HG03460 (cell line): Measurements from ENCODE around the gene LIPE.
A peak's percentile ranks its signal among the peaks of the same experiment; 100 is the strongest.

Experiments
- ATAC-seq: cut with Tn5 transposase; IDR thresholded peaks from one replicate; pipeline ENCODE4 v1.9.1; 2021; ENCODE audit not compliant: unreplicated experiment

Gene LIPE

DNA sequence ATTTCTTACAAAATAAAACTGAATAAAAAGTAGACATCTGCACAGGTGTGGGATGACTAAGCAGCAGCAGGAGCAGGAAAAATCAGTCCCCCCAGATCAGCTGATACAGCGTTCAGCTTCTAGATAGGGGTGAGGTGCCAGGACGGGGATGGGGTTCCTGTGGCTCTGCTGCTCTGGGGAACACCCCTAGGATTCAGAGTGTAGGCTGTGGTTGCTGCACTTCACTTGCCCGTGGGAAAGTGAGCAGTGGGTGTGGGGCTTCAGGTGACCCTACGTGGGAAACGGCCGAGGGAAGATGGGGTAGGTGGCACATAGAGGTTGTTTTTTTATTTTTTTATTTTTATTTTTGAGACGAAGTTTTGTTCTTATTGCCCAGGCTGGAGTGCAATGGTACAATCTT lies 18.8 kb upstream of the LIPE start:
- no peak for ATAC-seq

DNA sequence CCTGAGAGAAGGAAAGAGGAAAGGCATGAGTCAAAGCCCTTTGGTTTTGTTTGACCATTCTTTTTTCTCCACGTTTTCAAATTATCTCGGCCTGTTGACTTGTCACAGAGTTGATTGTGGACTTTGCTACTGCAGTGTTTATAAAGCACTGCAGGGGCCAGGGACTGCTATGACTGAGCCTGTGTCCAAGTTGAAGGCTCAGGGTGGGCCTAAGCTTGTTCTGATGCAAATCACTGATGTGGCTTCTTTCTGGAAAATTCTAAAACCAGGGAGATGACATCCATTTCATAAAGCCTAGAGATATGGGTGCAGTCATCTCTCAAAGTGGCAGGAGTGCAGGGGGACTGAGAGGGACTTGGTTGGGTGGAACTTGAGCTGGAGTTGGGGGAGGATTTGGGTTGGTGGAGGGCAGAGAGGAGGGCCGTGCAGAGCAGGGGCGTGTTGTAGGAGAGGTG lies 16.8 kb upstream of the LIPE start:
- no peak for ATAC-seq

DNA sequence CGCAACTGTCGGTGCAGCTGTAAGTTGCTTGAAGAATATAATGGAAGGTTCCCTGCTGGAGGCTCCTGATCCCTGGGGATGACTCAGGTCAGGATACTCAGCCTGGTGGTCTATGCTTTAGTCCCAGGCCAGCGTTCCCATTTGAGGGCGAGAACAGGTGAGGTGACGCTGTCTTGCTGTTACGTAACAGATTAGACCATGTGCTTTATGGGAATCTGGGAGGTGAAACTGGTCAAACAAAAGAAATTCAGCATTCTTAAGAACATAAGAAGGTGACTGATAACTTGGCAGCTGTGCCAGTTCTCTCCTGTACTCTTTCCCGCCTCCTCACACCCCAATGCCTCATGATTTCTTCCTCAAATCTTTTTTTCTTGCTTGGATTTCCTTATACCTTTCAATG lies 15.6 kb upstream of the LIPE start, which contains the start of gene CXCL17:
Gene CXCL17, minus strand, starts transcription at position 114 of the 400 bp plus-strand sequence. CDS start 114 bp downstream, outside the sequence.
- no peak for ATAC-seq

DNA sequence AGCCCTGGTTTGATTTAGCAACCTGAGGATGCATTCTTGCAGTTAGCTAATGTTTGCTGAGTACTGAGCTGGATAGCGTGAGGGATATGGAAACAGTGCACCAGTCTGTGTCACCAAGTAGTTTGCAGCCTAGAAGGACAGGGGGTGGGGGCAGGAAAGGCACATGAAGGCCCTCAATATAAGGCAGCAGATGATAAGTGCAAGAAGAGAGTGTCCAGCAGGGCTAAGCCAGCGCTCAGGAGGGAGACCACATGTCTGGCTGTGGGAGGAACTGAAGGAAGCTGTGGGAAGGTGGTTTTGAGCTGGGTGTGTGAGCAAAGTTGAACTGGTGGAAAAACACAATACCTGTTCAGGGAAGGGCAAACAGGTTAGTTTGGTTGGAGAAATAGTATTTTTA lies 13.9 kb upstream of the LIPE start:
- ATAC-seq = no peak

DNA sequence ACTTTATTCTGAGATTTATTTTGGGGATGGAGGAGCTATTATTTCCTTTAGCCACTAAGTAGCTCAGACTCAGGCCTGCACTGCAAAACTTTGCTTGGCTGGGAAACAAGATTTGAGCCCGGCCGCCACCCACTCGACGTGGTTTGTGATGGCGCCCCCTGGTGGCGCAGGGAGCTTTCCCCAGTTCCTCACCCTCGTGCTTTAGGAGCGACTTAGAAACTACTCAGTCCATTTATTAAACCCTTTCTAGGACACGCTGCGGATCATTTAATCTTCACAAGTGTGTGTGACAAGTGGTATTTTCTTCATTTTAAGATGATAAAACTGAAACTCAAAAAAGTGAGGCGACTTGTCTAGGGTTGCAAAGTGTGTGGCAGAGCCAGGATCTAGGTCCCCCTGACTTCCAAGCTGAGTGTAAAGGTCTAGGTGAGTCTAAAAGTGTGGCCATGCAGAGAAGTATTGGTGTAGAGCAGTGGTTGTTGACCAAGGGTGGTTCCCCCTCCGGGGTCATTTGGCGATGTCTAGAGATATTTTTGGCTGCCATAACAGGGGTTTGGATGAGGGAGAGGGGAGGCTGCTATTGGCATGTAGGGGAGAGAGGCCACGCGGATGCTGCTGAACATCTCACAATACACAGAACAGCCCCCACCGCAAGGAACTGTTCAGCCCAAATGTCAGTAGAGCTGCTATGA lies 13.3 kb upstream of the LIPE start:
- ATAC-seq = no peak

DNA sequence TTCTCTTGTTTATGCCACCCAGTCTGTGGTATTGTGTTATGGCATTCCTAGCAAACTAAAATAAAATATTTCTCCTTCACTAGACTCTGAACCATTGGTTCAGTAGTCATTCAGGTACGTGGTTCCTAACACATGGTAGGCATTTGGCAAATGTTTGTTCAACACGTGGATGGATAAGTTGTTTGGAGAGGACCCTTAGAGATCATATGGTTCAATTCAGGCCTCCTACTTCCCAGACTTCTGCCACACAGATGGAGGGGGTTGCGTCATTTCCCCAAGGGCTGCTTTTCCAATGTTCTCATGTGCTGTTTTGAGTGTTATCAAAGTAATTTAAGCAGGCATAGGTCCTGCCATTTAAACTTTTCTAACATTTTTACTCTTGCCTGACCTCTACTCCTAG lies 8.8 kb upstream of the LIPE start:
- no peak for ATAC-seq

DNA sequence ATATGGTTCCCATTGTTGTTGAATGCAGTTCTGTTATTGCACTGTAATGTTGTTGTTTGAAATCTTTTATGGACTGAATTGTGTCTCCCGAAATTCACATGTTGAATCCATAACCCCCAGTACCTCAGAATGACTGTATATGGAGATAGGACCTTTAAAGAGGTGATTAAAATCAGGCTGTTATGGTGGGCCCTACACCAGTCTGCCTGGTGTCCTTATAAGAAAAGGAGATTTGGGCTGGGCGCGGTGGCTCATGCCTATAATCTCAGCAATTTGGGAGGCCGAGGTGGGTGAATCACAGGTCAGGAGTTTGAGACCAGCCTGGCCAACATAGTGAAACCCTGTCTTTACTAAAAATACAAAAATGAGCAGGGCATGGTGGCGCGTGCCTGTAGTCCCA lies 8.1 kb upstream of the LIPE start:
- no peak for ATAC-seq

DNA sequence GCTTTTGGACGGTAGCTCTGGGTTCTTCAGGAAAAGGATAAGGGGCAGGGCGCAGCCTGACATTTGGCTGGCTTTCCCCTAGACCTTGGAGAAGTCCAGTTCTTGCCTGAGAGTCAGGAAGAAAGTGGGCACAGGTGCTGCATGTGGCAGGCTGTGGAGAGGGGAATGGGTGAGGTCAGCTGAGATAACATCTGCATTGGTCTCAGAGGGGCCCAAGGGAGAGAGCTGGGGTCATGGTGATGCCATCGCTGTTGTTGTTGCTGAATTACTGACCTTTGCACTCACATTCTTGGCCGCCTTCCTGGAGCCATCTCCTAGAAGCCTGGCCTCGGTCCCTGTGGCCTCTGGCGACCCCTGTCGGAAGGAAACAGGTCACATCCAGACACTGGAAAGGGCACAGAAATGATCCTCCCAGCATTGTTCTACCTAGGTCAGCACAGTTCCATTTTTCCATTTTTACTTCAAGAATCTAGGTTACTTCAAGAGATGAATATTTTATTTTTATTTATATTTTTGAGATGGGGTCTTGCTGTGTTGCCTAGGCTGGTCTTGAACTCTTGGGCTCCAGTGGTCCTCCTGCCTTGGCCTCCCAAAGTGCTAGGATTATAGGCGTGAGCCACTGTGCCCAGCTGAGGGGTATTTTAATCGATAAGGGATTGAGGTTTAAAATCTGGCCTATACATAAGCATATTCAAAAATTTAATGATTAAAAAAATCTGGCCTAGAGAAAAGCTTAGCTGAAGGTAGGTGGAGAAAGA lies 6.5 kb upstream of the LIPE start:
- no peak for ATAC-seq

DNA sequence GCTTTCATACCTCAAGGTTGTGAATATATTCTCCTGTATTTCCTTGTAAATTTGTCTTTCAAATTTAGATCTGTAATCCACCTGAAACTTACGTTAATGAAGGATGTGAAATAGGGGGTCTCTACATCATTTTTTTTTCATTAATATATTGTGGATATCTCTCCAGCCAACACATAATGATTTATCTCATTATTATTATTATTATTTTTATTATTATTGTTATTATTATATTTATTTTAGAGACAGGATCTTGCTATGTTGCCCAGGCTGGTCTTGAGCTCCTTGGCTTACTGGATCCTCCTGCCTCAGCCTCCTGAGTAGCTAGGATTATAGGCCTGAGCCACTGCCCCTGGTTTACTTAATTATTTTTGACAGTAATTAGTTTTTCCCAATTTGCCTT lies 4.3 kb upstream of the LIPE start:
- no peak for ATAC-seq

DNA sequence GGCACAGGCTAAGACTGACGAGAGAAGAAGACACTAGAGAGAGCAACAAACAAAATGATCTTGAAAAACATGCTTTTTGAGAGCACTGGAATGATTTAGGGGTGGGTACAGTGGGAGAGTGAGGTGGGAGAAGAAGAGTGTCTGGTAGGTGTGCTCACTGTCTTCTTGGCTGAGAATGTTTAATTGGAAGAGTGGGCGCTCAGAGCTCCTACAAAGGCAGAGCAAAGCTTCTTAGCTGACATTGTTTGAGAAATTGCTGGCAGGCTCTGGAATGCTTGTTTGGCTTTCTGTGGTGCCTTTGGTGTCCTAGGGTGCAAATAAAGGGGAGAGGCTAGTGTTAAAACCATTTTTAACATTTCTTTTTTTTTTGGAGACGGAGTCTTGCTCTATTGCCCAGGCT lies 1.5 kb upstream of the LIPE start:
- ATAC-seq = no peak

DNA sequence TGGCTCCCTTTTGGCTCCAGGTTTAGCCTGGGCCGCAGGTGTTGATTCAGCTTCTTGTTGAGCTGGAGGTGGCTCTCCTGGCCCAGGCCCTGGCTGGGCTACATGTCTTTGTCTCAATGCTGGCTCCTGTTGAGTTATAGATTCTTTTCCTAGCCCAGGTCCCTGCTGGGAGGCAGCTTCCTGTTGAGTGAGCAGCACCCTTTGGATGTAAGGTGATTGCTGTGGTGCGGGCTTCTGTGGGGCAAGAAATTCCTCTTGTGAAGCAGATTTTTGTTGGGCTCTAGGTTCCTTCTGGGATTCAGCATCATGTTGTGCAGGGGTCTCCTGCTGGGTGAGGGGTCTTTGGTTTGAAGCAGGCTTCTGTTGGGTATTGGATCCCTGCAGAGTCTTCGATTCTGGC lies 545 bp downstream of the LIPE start:
- ATAC-seq = no peak

DNA sequence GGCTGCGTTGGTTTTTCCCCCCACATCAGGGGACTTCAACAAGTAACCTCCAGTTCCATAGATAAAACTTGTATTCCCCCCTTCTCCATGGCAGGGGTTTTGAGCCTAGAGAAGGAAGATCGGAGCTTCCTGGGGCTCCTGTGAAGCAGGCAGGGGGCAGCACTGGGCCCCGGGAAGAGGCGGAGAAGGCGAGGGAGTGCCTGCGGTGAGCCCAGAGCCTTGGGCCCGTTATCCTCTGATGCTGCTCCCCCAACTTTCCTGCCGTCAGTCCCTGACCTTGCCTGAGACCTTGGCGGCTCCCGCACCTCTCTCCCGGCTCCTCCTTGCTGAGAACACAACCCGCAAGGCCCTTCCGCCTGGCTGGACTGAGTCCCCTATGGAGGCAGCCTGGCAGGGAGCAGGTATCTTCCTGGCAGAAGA lies 2.5 kb downstream of the LIPE start:
- ATAC-seq = no peak

DNA sequence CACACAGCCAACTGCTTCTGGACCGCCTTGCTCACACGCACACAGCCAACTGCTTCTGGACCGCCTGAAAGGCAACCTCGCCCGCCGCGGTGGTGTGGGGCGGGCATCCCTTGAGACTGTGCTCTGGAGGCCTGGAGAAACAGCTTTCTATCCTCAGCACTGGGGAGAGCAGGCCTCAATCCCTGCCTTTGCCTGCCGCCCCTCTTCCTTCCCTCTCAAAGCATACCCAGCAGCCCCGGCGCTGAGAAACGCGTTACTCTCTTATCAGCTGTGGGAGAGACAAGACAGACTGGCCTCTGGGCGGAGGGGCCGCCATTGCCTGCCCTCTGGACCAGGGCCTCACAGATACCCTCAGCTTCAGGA lies 2.9 kb downstream of the LIPE start:
- no peak for ATAC-seq

DNA sequence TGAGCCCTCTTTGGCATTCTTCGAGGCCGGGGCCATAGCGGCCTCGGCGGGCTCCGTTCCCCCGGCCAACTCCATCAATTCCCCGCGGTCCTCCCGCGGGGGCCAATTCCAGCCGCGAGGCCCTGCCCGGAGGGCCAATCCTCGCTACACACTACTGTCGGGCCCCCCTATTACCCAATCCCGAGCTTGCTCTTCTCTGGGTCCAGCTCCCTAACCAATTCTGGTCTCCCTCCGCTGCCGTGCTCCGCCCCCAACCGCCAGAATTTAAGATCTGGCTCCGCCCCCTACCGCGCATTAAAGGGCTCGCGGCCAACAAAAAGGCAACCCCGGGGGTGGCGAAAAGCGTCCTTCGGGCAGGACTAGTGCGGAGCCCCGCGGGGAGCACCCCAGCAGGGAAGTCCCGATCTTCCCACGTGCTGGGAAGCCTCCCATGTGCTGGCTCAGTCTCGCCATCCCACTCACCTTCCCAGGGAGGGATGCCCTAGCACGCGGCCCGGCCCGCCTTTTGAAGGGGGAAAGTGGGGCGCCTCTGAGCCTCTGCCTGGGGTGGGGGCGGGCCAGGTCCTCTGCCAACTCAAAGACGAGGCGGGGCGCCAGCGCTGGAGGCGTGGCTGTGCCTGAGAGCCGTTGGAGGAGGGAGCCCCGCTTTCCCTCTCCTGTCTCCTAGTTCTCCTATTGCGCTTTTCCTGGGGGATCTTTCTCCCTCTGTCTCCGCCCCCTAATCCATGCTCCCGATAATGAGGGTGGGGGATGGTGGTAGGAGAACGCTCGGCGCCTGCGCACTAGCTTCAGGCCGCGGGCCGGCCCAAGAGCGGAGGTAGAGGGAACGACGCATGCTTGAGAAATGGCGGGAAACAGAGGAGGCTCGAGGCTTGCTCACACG lies 3.5 kb downstream of the LIPE start:
- ATAC-seq = peak; percentile 83

DNA sequence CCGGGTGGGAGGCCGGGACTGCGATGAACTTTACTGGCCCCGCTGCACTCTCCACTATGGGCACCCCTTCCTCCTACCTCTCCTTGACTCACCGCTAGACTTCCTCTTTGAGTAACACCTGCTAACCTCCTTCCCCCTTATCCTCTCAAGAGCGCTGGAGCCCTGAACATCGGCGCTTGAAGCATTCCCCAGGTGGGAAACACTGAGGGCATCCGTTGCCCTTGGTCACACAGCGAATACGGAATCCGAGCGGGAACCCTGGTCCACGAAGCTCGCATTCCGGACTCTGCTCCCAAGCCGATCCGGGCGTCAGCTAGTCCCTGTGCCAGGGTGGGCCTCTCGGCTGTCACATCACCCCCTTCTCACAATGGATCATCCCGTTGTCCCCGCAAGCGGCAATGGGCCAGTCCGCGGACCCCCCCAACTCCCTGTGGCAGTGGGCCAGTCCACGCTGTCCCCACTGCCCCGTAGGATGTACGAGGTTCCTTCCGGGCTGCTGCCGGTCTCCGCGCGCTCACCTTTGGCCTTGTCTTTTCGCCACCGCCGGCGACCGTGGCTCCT lies 4.2 kb downstream of the LIPE start:
- peak; percentile 29 for ATAC-seq

DNA sequence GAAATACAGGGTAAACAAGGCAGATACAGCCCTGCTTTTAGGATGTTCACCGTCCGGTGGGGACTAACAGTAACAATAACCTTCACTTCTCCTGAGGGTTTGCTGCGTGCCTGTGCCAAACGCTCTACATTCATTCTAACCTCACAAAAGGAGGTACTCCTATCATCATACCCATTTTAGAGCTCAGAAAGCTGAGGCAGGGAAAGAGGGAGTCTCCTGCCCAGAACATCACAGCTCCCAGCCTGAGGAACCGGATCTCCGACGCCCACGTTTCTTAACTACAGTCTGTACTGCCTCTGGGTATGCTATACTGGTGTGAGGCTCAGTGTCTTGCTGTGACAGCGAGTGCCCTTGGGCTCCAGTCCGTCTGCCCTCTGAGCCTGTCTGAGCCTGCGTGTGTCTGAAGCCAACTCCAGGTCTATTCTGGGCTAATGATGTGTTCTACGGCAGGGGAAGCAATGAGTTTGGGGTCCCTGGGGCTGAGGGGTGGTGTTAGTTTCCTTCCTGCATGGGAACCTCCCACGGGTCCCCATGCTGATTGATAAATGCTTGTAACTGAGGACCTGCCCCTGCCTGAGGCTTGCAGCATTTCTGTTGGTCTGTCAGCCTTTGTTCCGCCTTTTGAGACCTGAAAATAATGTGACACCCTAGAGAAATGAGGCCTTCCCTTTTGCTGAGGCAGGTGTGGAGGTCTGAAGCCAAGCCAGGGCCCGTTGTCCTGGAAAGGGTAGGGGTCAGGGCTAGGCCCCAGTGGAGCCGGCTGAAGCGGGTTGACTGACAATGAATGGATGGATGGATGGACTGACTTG lies 4.9 kb downstream of the LIPE start:
- ATAC-seq = peak; percentile 14

DNA sequence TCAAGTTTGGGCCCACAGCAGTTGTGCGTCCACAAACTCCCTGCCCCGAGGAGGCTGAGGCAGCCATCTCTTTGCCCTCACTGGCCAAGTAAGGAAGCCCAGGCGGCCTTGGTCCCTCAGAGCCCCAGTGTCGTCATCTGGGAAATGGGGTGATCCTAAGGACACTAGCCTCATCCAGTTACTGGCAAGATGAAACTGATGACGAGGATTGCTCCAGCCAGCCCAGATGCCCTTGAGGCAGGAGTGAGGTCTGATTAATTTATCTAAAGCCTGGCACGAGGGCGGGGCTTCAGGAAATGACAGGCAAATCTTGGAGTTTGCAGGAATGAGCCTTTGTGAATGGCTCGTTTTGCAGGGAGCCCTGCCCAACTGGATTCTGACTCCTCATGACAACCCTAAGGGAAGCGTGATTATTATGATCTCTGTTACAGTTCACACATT lies 5.6 kb downstream of the LIPE start:
- no peak for ATAC-seq

DNA sequence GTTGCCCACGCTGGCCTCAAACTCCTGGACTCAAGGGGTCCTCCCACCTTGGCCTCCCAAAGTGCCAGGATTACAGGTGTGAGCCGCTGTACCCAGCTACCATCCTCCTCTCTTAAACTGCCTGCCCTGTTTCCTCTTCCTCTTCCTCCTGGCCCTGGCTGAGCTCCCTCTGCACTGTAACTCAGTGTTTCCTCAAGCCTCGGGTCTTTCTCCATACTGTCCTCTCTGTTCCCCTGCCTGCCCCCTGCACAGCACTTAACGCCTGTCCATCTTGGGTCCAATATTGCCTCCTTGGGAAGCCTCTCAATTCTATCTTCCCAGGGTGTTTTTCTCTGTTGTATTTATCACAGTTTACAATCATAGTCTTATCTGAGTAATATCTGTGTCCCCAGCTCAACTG lies 6.1 kb downstream of the LIPE start:
- no peak for ATAC-seq

DNA sequence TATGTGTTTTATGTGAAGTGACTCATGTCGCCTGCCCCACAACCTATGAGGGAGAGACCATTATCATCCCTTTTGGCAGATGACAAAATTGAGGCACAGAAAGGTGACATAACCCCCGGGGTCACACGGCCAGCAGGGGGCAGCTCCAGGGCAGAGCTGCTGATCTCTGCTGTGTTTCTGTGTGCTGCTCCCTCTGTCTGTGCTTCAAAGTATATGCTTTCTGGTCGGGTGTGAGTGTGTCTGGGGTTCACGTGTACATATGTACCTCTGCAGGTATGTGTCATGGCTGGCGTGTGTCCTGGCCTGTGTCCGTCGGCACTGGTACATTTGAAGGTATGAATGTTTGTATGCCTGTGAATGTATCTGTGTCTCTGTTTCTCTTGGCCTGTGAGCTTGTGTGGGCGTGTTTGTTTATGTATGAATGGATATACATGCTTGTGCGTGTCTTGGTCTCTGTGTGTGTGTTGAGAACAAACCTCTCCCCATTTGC lies 7.1 kb downstream of the LIPE start:
- no peak for ATAC-seq

DNA sequence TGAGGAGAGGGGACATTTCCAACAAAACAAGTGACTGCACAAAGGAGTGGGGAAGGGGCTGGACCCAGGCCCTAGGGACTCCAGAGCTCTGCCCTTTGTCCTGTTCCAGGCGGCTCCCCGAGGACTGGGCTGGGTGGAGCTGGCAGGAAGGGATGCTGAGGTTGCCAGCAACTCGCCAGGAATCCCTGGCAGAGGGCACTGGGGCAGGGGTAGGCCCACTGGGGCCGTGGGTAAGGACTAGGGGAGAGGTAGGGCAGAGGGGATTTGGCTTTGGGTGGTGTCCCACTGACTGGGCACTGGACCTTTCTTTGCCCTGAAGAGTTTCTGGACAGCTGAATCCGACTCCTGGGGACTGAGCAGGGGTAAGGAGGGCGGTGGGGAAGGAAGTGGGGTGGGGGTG lies 7.9 kb downstream of the LIPE start:
- ATAC-seq = no peak
